Endothelial cell of umbilical vein (primary cell): ENCODE data around the gene PLXNC1. TPM values are rescaled to one million over a fixed set of nuclear protein-coding genes. Genes with fewer than 3 reads are reported as not detected.

Experiments used
- BruUV-seq: library from RNA; stranded (reverse); fragments of 400-500 nt; replicated peaks from 2 replicates; lab custom pipeline; 2021; lab: Mats Ljungman, UMichigan
- CTCF ChIA-PET: fragments of 300-600, 350-600 bp; sonication (Branson Sonifier 250); formaldehyde crosslinking; loops from one replicate; lab custom pipeline; 2021; ENCODE audit warnings: antibody characterized with exemption, inconsistent platforms; lab: Charles Lee
- POLR2A ChIA-PET: fragments of 300-600, 350-600 bp; sonication (Branson Sonifier 250); formaldehyde crosslinking; loops from one replicate; lab custom pipeline; 2021; ENCODE audit warnings: antibody characterized with exemption, inconsistent platforms; lab: Charles Lee
- DNase-seq: peaks from one replicate; pipeline ENCODE4 v3.0.0-alpha.2; 2011; ENCODE audit warnings: low read depth, low spot score
- FAIRE-seq: peaks from 2 replicates; lab custom pipeline; 2011; peaks lifted over from hg19 to GRCh38; lab: Jason Lieb, UNC
- H2AFZ ChIP-seq: 2 replicates; pipeline ENCODE4 v1.6.0; 2012; ENCODE audit warnings: low read depth, low read length, control low read depth, inconsistent platforms
- H3K27ac ChIP-seq: 2 replicates; pipeline ENCODE4 v1.5.1; 2011; ENCODE audit warnings: low read depth, mild to moderate bottlenecking, control low read depth, low read length, moderate library complexity; ENCODE audit not compliant: insufficient read depth
- H3K27me3 ChIP-seq, 2 experiments: 2 replicates each; pipeline versions ENCODE4 v1.6.0 to v1.6.1; 2011; ENCODE audit warnings: low read length in 2 of 2, mixed read lengths in 1 of 2; ENCODE audit not compliant: control insufficient read depth in 2 of 2, insufficient read depth in 2 of 2
- H3K36me3 ChIP-seq, 2 experiments: 2 replicates in 1 of 2; 3 replicates in 1 of 2; pipeline ENCODE4 v1.5.1; 2011; ENCODE audit warnings: low read length in 2 of 2, mild to moderate bottlenecking in 1 of 2, moderate library complexity in 1 of 2; ENCODE audit not compliant: control insufficient read depth in 2 of 2, insufficient read depth in 2 of 2; ENCODE audit errors: extremely low read depth in 1 of 2
- H3K4me1 ChIP-seq: 3 replicates; pipeline ENCODE4 v1.5.1; 2011; ENCODE audit warnings: mild to moderate bottlenecking, low read length; ENCODE audit not compliant: control insufficient read depth, insufficient read depth; ENCODE audit errors: extremely low read depth
- H3K4me2 ChIP-seq: 2 replicates; pipeline ENCODE4 v1.6.1; 2011; ENCODE audit warnings: low read length, control low read depth, mixed read lengths; ENCODE audit not compliant: insufficient read depth
- H3K4me3 ChIP-seq, 3 experiments: fragments of 200-600 bp in 1 of 3; sonication (generic), shearing (Covaris generic) in 1 of 3; replicated peaks in 1 of 3; 2 replicates each; pipeline ENCODE4 v1.5.1; 2011 to 2016; ENCODE audit warnings: control low read depth in 3 of 3, low read length in 3 of 3, mild to moderate bottlenecking in 2 of 3, inconsistent platforms in 1 of 3, low read depth in 1 of 3, moderate library complexity in 1 of 3; ENCODE audit not compliant: insufficient read depth in 1 of 3
- H3K79me2 ChIP-seq: 2 replicates; pipeline ENCODE4 v1.6.0; 2012; ENCODE audit warnings: low read length, inconsistent platforms; ENCODE audit not compliant: control insufficient read depth, insufficient read depth
- H3K9ac ChIP-seq: replicated peaks from 2 replicates; pipeline ENCODE3; 2011; ENCODE audit warnings: low read length, control low read depth; ENCODE audit not compliant: insufficient read depth; ENCODE audit errors: extremely low read depth
- H3K9me1 ChIP-seq: replicated peaks from 3 replicates; pipeline ENCODE4 v1.6.0; 2011; ENCODE audit warnings: mild to moderate bottlenecking, low read length; ENCODE audit not compliant: control insufficient read depth, insufficient read depth; ENCODE audit errors: extremely low read depth
- H3K9me3 ChIP-seq: replicated peaks from 2 replicates; pipeline ENCODE4 v1.5.1; 2012; ENCODE audit warnings: low read length, inconsistent platforms; ENCODE audit not compliant: control insufficient read depth, insufficient read depth
- H4K20me1 ChIP-seq: replicated peaks from 2 replicates; pipeline ENCODE3; 2011; ENCODE audit warnings: mild to moderate bottlenecking, low read length; ENCODE audit not compliant: control insufficient read depth, insufficient read depth; ENCODE audit errors: extremely low read depth
- CTCF ChIP-seq, 2 donors: IDR thresholded peaks; 1 replicate in 1 of 2; 2 replicates in 1 of 2; pipeline ENCODE4 v1.5.1; 2011; ENCODE audit warnings: low read length in 2 of 2, mild to moderate bottlenecking in 2 of 2, moderate library complexity in 2 of 2, control low read depth in 1 of 2, inconsistent platforms in 1 of 2, low read depth in 1 of 2; ENCODE audit not compliant: insufficient read depth in 1 of 2; ENCODE audit errors: extremely low read depth in 1 of 2
- EZH2 ChIP-seq: IDR thresholded peaks from 2 replicates; pipeline ENCODE4 v1.6.1; 2012; ENCODE audit warnings: borderline replicate concordance, low read depth, mild to moderate bottlenecking, moderate library complexity, low read length, inconsistent platforms; ENCODE audit not compliant: severe bottlenecking
- FOS ChIP-seq: IDR thresholded peaks from 2 replicates; pipeline ENCODE4 v1.6.1; 2011; ENCODE audit warnings: mild to moderate bottlenecking, low read length, moderate library complexity, borderline replicate concordance; ENCODE audit not compliant: insufficient read depth
- GATA2 ChIP-seq: IDR thresholded peaks from 2 replicates; pipeline ENCODE4 v1.7.0; 2011; ENCODE audit warnings: low read depth, mild to moderate bottlenecking, moderate library complexity, mixed read lengths, low read length; ENCODE audit not compliant: insufficient read length, insufficient read depth
- JUN ChIP-seq: IDR thresholded peaks from 2 replicates; pipeline ENCODE4 v1.6.1; 2011; ENCODE audit warnings: borderline replicate concordance, low read depth; ENCODE audit not compliant: insufficient read length, insufficient read depth
- MAX ChIP-seq: IDR thresholded peaks from 2 replicates; pipeline ENCODE4 v1.6.1; 2011; ENCODE audit not compliant: insufficient read depth, insufficient read length
- MYC ChIP-seq: IDR thresholded peaks from one replicate; pipeline ENCODE4 v1.6.1; 2011; ENCODE audit warnings: mild to moderate bottlenecking, low read depth, low read length
- POLR2A ChIP-seq: IDR thresholded peaks from 2 replicates; pipeline ENCODE4 v1.6.1; 2012; ENCODE audit warnings: low read depth, mild to moderate bottlenecking, control low read depth, low read length
- POLR2AphosphoS5 ChIP-seq: IDR thresholded peaks from 2 replicates; pipeline ENCODE4 v1.6.1; 2012; ENCODE audit warnings: low read depth, mild to moderate bottlenecking, control low read depth, low read length, moderate library complexity; ENCODE audit not compliant: insufficient read depth
- dilution Hi-C: fragments of 300-500 bp; cut with MboI; formaldehyde crosslinking; loops from one replicate; pipeline ENCODE4 v1.15.0; 2019; ENCODE audit warnings: low sequenced_read_pairs; ENCODE audit not compliant: extremely low pct_ligation_motif_present
- intact Hi-C: fragments of 100-400 bp; cut with micrococcal nuclease; formaldehyde crosslinking; loops from one replicate; pipeline ENCODE4 v1.10.0; 2022
- polyA plus RNA-seq, 4 experiments: library from polyadenylated mRNA; depleted of rRNA in 3 of 4; stranded (reverse) in 3 of 4; unstranded in 1 of 4; fragments of >200 nt; gene quantifications; 2 replicates each; pipeline versions ENCODE4 v1.2.1 to v1.2.3, GENCODE V29; 2011 to 2012; ENCODE audit warnings: missing spikeins in 1 of 4
- total RNA-seq: library from RNA; stranded (reverse); gene quantifications from 2 replicates; pipeline ENCODE4 v1.2.3, GENCODE V29; 2021

PLXNC1 gene
- total and polyA plus RNA-seq, 2 donors (not counting 3 experiments of a cell fraction or from before 2014, with no cell fraction given) = 0.04 TPM; not detected in 1

GRCh38 chr12:94230357-94230905 is 82.1 kb downstream of the PLXNC1 start:
- TF ChIP-seq EZH2 (no peak), GATA2 (no peak), CTCF (IDR thresholded peaks at IDR 0.05; ENCODE audit: extremely low read depth in 1 of 2, insufficient read depth in 1 of 2, low read depth in 1 of 2, low read length in 2 of 2) (no peak), FOS (no peak), POLR2A (no peak), MYC (no peak), POLR2AphosphoS5 (no peak), MAX (no peak), JUN (no peak)
- no peak overlapping the region for H3K27ac ChIP-seq
- POLR2A ChIA-PET = no interaction called here
- H3K27me3 ChIP-seq = peaks cover 0 to 4% of the 10 kb centered on the region in 2 experiments
- H4K20me1 ChIP-seq = no peaks in the 10 kb centered on the region
- H3K9ac ChIP-seq = no peak overlapping the region
- BruUV-seq = no TSS peak
- H3K4me2 ChIP-seq = no peak overlapping the region
- no peaks in the 10 kb centered on the region for H3K9me3 ChIP-seq
- no peaks in the 10 kb centered on the region for H3K36me3 ChIP-seq
- no peaks in the 10 kb centered on the region for H3K79me2 ChIP-seq
- DNase-seq = no peak
- no peaks in the 10 kb centered on the region for H3K9me1 ChIP-seq
- intact Hi-C loops = no loop called here
- dilution Hi-C loops = no loop called here
- H3K4me1 ChIP-seq = no peaks in the 10 kb centered on the region
- FAIRE-seq = no peak
- CTCF ChIA-PET = no interaction called here
- H3K4me3 ChIP-seq = no peak overlapping the region
- H2AFZ ChIP-seq = no peak overlapping the region
